GM12878 (cell line): ENCODE data around the gene AIRE. TPM values are rescaled to one million over a fixed set of nuclear protein-coding genes. Genes with fewer than 3 reads are reported as not detected.

ENCODE experiments used
- ASH2L ChIP-seq: fragments of 300-600, 200-600 bp; sonication (generic); IDR thresholded peaks from 2 replicates; pipeline ENCODE4 v1.6.1; 2017; ENCODE audit warnings: low read depth, mild to moderate bottlenecking, borderline replicate concordance
- KLF5 ChIP-seq: fragments of 450-650 bp; IDR thresholded peaks from 2 replicates; pipeline ENCODE4 v1.6.1; 2014; ENCODE audit warnings: mild to moderate bottlenecking; ENCODE audit not compliant: partially characterized antibody
- NFXL1 ChIP-seq: fragments of 450-650 bp; IDR thresholded peaks from 2 replicates; pipeline ENCODE4 v1.6.1; 2017; ENCODE audit warnings: antibody characterized with exemption, mild to moderate bottlenecking, borderline replicate concordance
- RAD51 ChIP-seq: fragments of 450-650 bp; IDR thresholded peaks from 2 replicates; pipeline ENCODE4 v1.6.1; 2016; ENCODE audit warnings: moderate library complexity, mild to moderate bottlenecking, inconsistent platforms
- ZBED1 ChIP-seq: IDR thresholded peaks from 2 replicates; pipeline ENCODE4 v1.6.1; 2016; ENCODE audit warnings: borderline replicate concordance
- ZNF207 ChIP-seq: fragments of 450-650 bp; IDR thresholded peaks from 2 replicates; pipeline ENCODE4 v1.6.1; 2014; ENCODE audit warnings: antibody characterized with exemption, mild to moderate bottlenecking, borderline replicate concordance
- polyA plus RNA-seq, 11 experiments: library from polyadenylated mRNA; depleted of rRNA in 4 of 11; unstranded in 6 of 11; stranded (reverse) in 5 of 11; fragments of >200 nt; fragmentation: Nextera tagmentation in 4 of 11; fragmentation: Illumina TruSeq in 1 of 11; extraction: Ambion mirVana in 4 of 11; extraction: Trizol in 1 of 11; gene quantifications; 1 replicate in 1 of 11; 2 replicates in 10 of 11; pipeline versions ENCODE4 v1.2.1 to v1.2.3, GENCODE V29; 2011 to 2016; ENCODE audit warnings: inconsistent platforms in 2 of 11, missing spikeins in 2 of 11, low read depth in 1 of 11
- total RNA-seq, 4 experiments: library from RNA; depleted of rRNA in 3 of 4; stranded (reverse); fragments of >200 nt in 3 of 4; fragmentation: Illumina TruSeq in 1 of 4; extraction: Trizol in 1 of 4; gene quantifications; 2 replicates each; pipeline versions ENCODE4 v1.2.1 to v1.2.3, GENCODE V29; 2013 to 2021
- TF ChIP-seq, protein P1 (sequence below), 3 experiments: IDR thresholded peaks in 2 of 3; conservative IDR thresholded peaks in 1 of 3; 2 replicates each; pipeline ENCODE4 v1.5.1; 2011; ENCODE audit warnings: low read depth in 3 of 3, low read length in 3 of 3, mild to moderate bottlenecking in 3 of 3, control low read depth in 2 of 3, moderate library complexity in 2 of 3, inconsistent platforms in 1 of 3, mixed read lengths in 1 of 3; ENCODE audit not compliant: control insufficient read depth in 2 of 3, insufficient read depth in 1 of 3; ENCODE audit errors: extremely low read depth in 1 of 3
- TF ChIP-seq, protein P2 (sequence below): fragments of 450-650 bp; IDR thresholded peaks from 2 replicates; pipeline ENCODE4 v1.6.1; 2016; ENCODE audit warnings: mild to moderate bottlenecking

AIRE gene
- total and polyA plus RNA-seq, 10 of the 15 experiments (the other 5 are each of a cell fraction or from before 2014, with no cell fraction given) = 0.05 to 0.10 TPM; not detected in 8

DNA sequence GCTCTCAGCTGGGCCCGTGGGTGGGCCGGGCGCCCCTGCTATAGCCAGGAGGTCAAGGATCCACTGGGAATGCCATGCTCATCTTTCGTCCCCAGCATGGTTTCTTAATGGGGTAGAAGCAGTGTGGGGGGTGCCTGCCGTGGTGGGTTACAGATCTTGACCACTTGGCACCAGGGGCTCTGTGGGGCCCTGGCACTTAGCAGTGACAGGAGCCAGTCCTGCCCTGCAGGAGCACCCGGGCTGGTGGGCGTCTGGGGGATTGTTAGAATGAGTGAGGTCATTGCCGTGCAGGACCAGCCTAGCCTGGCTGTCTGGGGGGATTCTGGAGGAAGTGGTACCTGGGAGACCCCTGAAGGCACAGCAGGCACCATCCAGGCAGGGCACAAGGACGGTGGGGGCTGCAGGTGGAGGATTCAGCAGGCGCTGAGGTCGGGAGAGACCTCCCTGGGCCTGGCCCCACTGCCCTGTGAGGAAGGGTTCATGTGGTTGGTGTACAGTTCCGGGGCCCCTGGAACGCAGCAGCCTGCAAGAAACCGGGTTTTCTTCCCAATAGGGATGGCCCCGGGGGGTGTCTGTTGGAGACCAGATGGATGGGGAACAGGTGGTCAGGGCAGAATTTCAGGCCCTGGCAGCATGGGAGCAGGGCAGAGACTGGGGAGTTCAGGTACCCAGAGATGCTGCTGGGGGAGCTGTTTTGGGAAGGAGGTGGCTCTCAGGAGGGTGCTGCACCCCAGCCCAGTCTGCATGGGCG, 4.8 kb downstream of the AIRE start (continued):
- TF ChIP-seq, protein P1, sequence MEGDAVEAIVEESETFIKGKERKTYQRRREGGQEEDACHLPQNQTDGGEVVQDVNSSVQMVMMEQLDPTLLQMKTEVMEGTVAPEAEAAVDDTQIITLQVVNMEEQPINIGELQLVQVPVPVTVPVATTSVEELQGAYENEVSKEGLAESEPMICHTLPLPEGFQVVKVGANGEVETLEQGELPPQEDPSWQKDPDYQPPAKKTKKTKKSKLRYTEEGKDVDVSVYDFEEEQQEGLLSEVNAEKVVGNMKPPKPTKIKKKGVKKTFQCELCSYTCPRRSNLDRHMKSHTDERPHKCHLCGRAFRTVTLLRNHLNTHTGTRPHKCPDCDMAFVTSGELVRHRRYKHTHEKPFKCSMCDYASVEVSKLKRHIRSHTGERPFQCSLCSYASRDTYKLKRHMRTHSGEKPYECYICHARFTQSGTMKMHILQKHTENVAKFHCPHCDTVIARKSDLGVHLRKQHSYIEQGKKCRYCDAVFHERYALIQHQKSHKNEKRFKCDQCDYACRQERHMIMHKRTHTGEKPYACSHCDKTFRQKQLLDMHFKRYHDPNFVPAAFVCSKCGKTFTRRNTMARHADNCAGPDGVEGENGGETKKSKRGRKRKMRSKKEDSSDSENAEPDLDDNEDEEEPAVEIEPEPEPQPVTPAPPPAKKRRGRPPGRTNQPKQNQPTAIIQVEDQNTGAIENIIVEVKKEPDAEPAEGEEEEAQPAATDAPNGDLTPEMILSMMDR (IDR thresholded peaks at IDR 0.05 in 2 of 3, conservative IDR thresholded peaks at IDR 0.05 in 1 of 3; ENCODE audit: control insufficient read depth in 2 of 3, extremely low read depth in 1 of 3, insufficient read depth in 1 of 3, low read depth in 3 of 3, low read length in 3 of 3) = no peak
- no peak for TF ChIP-seq ZBED1
- TF ChIP-seq ASH2L = no peak
- no peak for TF ChIP-seq RAD51
- no peak for TF ChIP-seq KLF5
- no peak for TF ChIP-seq NFXL1
- TF ChIP-seq, protein P2, sequence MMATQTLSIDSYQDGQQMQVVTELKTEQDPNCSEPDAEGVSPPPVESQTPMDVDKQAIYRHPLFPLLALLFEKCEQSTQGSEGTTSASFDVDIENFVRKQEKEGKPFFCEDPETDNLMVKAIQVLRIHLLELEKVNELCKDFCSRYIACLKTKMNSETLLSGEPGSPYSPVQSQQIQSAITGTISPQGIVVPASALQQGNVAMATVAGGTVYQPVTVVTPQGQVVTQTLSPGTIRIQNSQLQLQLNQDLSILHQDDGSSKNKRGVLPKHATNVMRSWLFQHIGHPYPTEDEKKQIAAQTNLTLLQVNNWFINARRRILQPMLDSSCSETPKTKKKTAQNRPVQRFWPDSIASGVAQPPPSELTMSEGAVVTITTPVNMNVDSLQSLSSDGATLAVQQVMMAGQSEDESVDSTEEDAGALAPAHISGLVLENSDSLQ = no peak
- TF ChIP-seq ZNF207 = no peak
